SJCRH30 (cell line): ENCODE data around the gene LNX1. TPM values are rescaled to one million over a fixed set of nuclear protein-coding genes. Genes with fewer than 3 reads are reported as not detected.

Source experiments
- DNase-seq, 2 experiments: peaks; one replicate each; pipeline ENCODE4 v3.0.0-alpha.2; 2015 to 2020
- H3K27ac ChIP-seq: fragments of 250-450 bp; sonication (Bioruptor Pico); 2 replicates; pipeline ENCODE4 v1.5.1; 2020; ENCODE audit warnings: mild to moderate bottlenecking, moderate library complexity
- H3K27me3 ChIP-seq: fragments of 250-450 bp; sonication (Bioruptor Pico); 2 replicates; pipeline ENCODE4 v1.5.1; 2020; ENCODE audit warnings: mild to moderate bottlenecking, moderate library complexity
- H3K36me3 ChIP-seq: fragments of 250-450 bp; sonication (Bioruptor Pico); 2 replicates; pipeline ENCODE4 v1.5.1; 2020; ENCODE audit warnings: mild to moderate bottlenecking, moderate library complexity
- H3K4me1 ChIP-seq: fragments of 250-450 bp; sonication (Bioruptor Pico); 2 replicates; pipeline ENCODE4 v1.5.1; 2020; ENCODE audit warnings: mild to moderate bottlenecking, moderate library complexity
- H3K4me3 ChIP-seq: fragments of 250-450 bp; sonication (Bioruptor Pico); 2 replicates; pipeline ENCODE4 v1.5.1; 2020; ENCODE audit warnings: mild to moderate bottlenecking, moderate library complexity
- H3K9me3 ChIP-seq: fragments of 250-450 bp; sonication (Bioruptor Pico); replicated peaks from 2 replicates; pipeline ENCODE4 v1.5.1; 2020; ENCODE audit warnings: mild to moderate bottlenecking, moderate library complexity
- total RNA-seq: library from RNA; depleted of rRNA; stranded (reverse); fragments of >200 nt; shearing (Covaris generic); gene quantifications from 2 replicates; pipeline ENCODE4 v1.2.3, GENCODE V29; 2014

Gene LNX1
- total RNA-seq, 1 experiment from 2014 or later: 3.4 TPM

GRCh38 chr4:53499791-53500190 lies 91.5 kb downstream of the LNX1 start:
- H3K4me3 ChIP-seq: no peak overlapping the region
- H3K27me3 ChIP-seq: no peaks in the 10 kb centered on the region
- no peaks in the 10 kb centered on the region for H3K9me3 ChIP-seq
- H3K27ac ChIP-seq: peak overlapping the region; percentile 12
- H3K36me3 ChIP-seq: no peaks in the 10 kb centered on the region
- DNase-seq: peak; percentile 46 to 86
- H3K4me1 ChIP-seq: peaks cover 19% of the 10 kb centered on the region

DNA sequence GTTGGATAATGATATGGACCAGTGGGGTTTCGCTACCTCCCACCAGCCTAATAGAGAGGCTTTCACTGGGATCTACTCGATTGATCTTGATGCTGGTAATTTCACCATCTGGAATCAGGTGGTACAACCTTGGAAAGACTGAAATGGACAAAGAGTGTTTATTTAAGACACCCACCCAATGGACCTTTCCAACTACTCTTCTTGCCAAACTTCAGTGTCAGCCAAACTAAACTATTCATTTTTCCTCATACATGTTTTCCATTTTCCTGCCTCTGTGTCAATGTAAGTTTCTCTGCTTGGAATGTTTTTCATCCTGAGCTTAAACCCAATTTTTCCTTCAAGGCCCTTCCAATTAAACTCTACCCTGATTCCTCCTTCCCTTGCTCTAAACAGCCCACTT lies 92.6 kb downstream of the LNX1 start:
- H3K27me3 ChIP-seq: no peaks in the 10 kb centered on the region
- no peak for DNase-seq
- peaks cover 19% of the 10 kb centered on the region for H3K4me1 ChIP-seq
- no peak overlapping the region for H3K27ac ChIP-seq
- H3K9me3 ChIP-seq: no peaks in the 10 kb centered on the region
- H3K36me3 ChIP-seq: no peaks in the 10 kb centered on the region
- H3K4me3 ChIP-seq: no peak overlapping the region

DNA sequence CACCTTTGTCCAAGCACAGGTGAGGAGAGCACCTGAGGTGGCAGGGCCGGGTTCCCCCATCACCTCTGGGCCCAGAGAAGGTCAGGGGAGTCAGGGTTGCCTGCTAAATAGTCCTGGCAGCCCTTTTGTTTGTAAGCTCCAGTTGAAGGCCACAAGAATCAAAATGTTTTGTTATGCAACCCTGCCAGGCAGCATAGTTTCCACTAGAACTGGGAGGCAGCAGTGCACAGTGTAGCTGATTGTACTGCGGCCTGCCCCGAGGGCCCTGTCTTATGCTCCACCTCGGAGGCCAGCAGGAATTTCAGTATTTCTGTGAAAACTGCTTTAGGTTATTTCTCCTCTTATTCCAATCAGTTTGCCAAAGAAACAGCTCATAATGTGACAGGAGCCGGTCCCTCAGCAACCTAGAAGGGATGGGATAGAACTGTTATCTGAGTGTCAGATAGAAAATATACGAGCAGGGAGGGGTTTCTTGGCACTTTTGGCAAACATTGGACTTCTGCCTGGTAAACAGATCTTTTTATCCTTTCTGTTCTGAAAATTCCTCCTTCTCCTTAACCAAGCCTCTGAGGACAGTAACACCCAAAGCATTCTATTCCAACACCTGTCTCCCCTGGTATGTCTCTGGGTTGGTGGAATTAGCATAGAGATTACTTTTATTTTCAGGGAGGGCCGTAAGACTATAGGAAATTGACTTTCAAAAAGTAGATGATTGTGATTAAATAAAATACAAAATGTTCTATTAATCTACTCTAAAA lies 93.6 kb downstream of the LNX1 start:
- no peaks in the 10 kb centered on the region for H3K27me3 ChIP-seq
- no peaks in the 10 kb centered on the region for H3K9me3 ChIP-seq
- DNase-seq: peak in 1 of 2 experiments; percentile 30
- no peak overlapping the region for H3K27ac ChIP-seq
- H3K4me1 ChIP-seq: peaks cover 19% of the 10 kb centered on the region
- H3K36me3 ChIP-seq: no peaks in the 10 kb centered on the region
- no peak overlapping the region for H3K4me3 ChIP-seq

GRCh38 chr4:53494851-53495250 lies 96.4 kb downstream of the LNX1 start:
- Histone ChIP-seq H3K27me3 (no peaks in the 10 kb centered on the region), H3K9me3 (no peaks in the 10 kb centered on the region), H3K4me3 (no peak overlapping the region), H3K27ac (no peak overlapping the region), H3K36me3 (no peaks in the 10 kb centered on the region), H3K4me1 (peaks cover 19% of the 10 kb centered on the region)
- no peak for DNase-seq

GRCh38 chr4:53490965-53491622 lies 100.2 kb downstream of the LNX1 start:
- Histone ChIP-seq H3K4me1 (peaks cover 12% of the 10 kb centered on the region), H3K27ac (no peak overlapping the region; the same call in 1 of the 2 replicates)
- DNase-seq: peak; percentile 49 to 73

DNA sequence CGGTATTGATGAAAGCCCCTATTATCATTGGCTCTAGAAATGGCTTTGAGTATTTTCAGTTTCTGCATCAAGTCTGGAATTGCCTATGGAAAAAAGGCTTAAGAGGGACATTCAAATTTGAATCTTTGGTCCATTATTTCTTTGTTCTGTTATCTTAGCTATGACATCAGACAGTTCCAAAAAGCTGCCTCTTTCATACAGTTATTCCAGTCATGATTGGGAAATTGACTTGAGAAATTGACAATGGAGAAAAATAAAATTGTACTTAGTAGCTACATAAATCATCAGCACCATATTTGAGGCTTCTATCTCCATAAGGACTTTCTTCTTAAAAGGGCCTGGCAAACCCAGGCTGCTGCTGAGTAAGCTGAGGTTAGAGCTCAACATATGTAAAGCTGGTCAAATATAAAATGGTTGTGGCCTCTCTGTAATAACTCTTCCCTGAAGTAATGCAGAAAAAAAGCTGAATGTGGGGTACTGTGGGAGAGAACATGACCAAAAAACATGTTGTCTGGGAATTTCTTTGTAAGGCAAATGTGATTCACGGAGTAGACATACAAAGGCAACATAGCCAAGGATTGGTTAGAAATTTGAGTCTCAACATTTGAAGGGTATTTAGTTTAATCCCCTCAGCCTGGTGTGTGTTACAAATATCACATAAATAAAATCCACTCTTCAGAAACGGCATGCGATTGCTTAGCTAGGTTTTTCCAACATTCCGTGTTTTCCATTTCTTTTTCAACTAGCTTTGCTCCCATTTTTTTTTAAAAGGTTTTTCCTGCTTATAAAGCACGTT lies 100.9 kb downstream of the LNX1 start:
- no peaks in the 10 kb centered on the region for H3K36me3 ChIP-seq
- no peaks in the 10 kb centered on the region for H3K27me3 ChIP-seq
- H3K9me3 ChIP-seq: no peaks in the 10 kb centered on the region
- no peak overlapping the region; the same call in 1 of the 2 replicates for H3K27ac ChIP-seq
- H3K4me3 ChIP-seq: peak overlapping the region; percentile 22
- DNase-seq: peak in 1 of 2 experiments; percentile 55
- H3K4me1 ChIP-seq: peaks cover 12% of the 10 kb centered on the region

More at GRCh38 chr4:53490965-53491622, 100.2 kb downstream of the LNX1 start:
- H3K4me3 ChIP-seq: peak overlapping the region; percentile 22
- H3K9me3 ChIP-seq: no peaks in the 10 kb centered on the region
- H3K27me3 ChIP-seq: no peaks in the 10 kb centered on the region
- no peaks in the 10 kb centered on the region for H3K36me3 ChIP-seq

GRCh38 chr4:53489279-53489889 lies 101.9 kb downstream of the LNX1 start:
- peaks cover 12% of the 10 kb centered on the region for H3K4me1 ChIP-seq
- no peaks in the 10 kb centered on the region for H3K36me3 ChIP-seq
- H3K27ac ChIP-seq: no peak overlapping the region
- no peaks in the 10 kb centered on the region for H3K9me3 ChIP-seq
- H3K4me3 ChIP-seq: no peak overlapping the region
- no peak for DNase-seq
- H3K27me3 ChIP-seq: no peaks in the 10 kb centered on the region

DNA sequence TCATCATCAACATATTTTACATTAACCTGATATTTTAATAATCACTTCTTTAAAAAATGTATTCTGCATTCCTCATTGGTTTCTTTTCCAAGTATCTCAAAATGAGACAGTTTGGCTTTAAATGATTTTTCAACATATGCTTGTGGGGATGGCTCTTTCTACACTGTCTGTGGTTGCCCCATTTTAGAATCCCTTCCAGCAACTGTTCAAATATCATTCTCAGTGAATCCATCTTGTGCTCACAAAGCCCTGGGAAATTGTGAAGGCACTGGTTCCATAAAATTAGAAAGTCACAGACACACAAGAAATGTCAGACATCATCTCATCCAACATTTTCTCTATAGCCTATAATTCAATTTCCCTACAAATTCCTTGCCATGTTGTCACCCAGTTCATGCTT lies 103.5 kb downstream of the LNX1 start:
- Histone ChIP-seq H3K27me3 (no peaks in the 10 kb centered on the region), H3K4me1 (peaks cover 12% of the 10 kb centered on the region), H3K27ac (no peak overlapping the region), H3K9me3 (no peaks in the 10 kb centered on the region), H3K4me3 (no peak overlapping the region), H3K36me3 (no peaks in the 10 kb centered on the region)
- no peak for DNase-seq

GRCh38 chr4:53485658-53486040 lies 105.6 kb downstream of the LNX1 start:
- no peaks in the 10 kb centered on the region for H3K9me3 ChIP-seq
- DNase-seq: no peak
- no peaks in the 10 kb centered on the region for H3K27me3 ChIP-seq
- no peak overlapping the region for H3K4me3 ChIP-seq
- H3K27ac ChIP-seq: no peak overlapping the region
- H3K36me3 ChIP-seq: no peaks in the 10 kb centered on the region
- H3K4me1 ChIP-seq: peaks cover 9% of the 10 kb centered on the region

- no peak for DNase-seq
Measured at GRCh38 chr4:53484911-53485657, 106.2 kb downstream of the LNX1 start.

DNA sequence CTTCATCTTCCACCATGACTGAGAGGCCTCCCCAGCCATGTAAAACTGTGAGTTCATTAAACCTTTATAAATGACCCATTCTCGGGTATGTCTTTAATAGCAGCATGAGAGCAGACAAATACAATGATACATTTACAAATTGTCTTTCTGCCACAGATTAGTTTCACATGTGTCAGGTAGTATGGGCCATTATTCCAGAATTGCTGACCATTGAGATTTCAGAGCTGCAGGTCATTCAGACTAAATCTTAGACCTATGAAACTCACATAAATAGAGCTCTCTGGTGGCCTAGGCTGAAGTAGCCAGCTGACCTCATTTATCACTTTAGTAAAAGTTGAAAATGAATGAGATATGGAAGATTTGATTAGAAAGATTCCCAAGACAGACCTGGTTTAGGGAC lies 108.0 kb downstream of the LNX1 start:
- Histone ChIP-seq H3K4me1 (no peaks in the 10 kb centered on the region), H3K4me3 (no peak overlapping the region), H3K36me3 (no peaks in the 10 kb centered on the region), H3K27ac (no peak overlapping the region), H3K9me3 (no peaks in the 10 kb centered on the region), H3K27me3 (no peaks in the 10 kb centered on the region)
- no peak for DNase-seq

More at GRCh38 chr4:53484911-53485657, 106.2 kb downstream of the LNX1 start:
- Histone ChIP-seq H3K9me3 (no peaks in the 10 kb centered on the region), H3K27ac (no peak overlapping the region), H3K27me3 (no peaks in the 10 kb centered on the region), H3K36me3 (no peaks in the 10 kb centered on the region), H3K4me3 (no peak overlapping the region), H3K4me1 (peaks cover 3% of the 10 kb centered on the region; the same call in 1 of the 2 replicates)

DNA sequence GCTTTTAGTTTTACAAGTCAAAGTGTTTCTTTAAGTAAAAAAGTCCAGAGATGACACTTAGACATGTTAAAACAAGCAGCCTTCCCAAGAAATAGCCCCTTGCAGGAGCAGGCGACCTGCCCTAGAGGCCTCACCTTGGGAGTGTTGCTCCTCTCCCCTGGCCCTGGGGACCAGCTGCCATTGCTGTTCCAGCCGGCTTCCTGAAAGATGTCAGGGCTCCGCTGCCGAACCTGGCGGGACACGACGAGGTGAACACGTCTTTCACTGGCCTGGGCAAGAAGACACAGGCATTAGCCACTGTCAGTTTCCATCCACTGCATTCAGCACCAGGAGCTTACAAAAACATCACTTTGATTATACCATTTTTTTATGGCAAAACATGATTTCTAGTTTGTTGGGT lies 109.7 kb downstream of the LNX1 start:
- Histone ChIP-seq H3K4me1 (no peaks in the 10 kb centered on the region), H3K36me3 (no peaks in the 10 kb centered on the region), H3K9me3 (no peaks in the 10 kb centered on the region), H3K27me3 (no peaks in the 10 kb centered on the region), H3K4me3 (no peak overlapping the region), H3K27ac (no peak overlapping the region)
- no peak for DNase-seq

DNA sequence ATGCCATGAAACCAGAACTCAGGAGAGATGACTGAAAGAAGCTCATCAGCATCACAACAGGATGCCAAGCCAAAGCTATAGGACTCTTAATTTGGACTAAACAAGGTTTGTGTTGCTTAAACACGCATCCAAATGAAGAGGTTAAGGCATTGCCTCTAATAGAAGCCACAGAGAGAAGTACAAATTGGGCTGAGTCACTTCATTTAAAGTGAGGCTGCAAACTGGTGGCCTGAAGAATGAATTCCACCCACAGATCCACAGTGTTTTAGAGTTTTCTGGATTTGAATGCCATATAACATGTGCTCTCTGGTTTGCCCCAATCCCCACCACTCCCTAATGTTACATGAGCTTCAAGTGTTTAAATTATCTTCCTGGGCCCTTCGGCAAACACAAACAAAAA lies 110.4 kb downstream of the LNX1 start:
- H3K27ac ChIP-seq: no peak overlapping the region

More for the DNA sequence above, 110.4 kb downstream of the LNX1 start:
- Histone ChIP-seq H3K4me1 (no peaks in the 10 kb centered on the region), H3K27me3 (no peaks in the 10 kb centered on the region), H3K36me3 (no peaks in the 10 kb centered on the region), H3K4me3 (no peak overlapping the region), H3K9me3 (no peaks in the 10 kb centered on the region)
- no peak for DNase-seq
